ENCODE measurements around the gene ANKS1B.

DNA sequence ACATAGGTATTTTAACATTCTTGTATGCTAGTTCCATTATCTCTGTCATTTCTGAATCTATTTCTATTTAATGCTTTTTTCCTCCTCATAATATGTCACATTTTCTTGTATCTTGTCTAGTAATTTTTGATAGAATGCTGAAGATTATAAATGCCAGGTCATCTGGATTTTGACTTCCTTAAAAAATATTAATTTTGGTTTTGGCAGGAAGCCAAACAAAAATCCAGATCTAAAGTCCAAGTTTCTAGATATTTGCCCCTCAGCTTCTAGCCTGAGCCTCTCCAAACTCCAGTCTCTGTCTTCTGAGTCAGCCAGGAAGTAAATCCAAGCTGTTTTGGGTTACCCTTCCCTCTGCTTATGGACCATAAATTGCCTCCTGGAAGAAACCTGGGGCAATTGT, 1004.2 kb downstream of the ANKS1B start:
- TF ChIP-seq ZNF8 (CRISPR knock-in tag; IDR thresholded peaks at IDR 0.05) (no peak), ZNF565 (CRISPR knock-in tag; conservative IDR thresholded peaks at IDR 0.05; ENCODE audit: low read depth) (no peak), ARNTL (CRISPR knock-in tag; IDR thresholded peaks at IDR 0.05; ENCODE audit: borderline replicate concordance, low read depth) (no peak), ESRRG (CRISPR knock-in tag; IDR thresholded peaks at IDR 0.05) (no peak), GLIS3 (CRISPR knock-in tag; IDR thresholded peaks at IDR 0.05) (no peak), ZC3H10 (CRISPR knock-in tag; IDR thresholded peaks at IDR 0.05) (no peak)
- TF ChIP-seq, protein P1, sequence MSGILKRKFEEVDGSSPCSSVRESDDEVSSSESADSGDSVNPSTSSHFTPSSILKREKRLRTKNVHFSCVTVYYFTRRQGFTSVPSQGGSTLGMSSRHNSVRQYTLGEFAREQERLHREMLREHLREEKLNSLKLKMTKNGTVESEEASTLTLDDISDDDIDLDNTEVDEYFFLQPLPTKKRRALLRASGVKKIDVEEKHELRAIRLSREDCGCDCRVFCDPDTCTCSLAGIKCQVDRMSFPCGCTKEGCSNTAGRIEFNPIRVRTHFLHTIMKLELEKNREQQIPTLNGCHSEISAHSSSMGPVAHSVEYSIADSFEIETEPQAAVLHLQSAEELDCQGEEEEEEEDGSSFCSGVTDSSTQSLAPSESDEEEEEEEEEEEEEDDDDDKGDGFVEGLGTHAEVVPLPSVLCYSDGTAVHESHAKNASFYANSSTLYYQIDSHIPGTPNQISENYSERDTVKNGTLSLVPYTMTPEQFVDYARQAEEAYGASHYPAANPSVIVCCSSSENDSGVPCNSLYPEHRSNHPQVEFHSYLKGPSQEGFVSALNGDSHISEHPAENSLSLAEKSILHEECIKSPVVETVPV (CRISPR knock-in tag; IDR thresholded peaks at IDR 0.05) = no peak
- TF ChIP-seq, protein P2, sequence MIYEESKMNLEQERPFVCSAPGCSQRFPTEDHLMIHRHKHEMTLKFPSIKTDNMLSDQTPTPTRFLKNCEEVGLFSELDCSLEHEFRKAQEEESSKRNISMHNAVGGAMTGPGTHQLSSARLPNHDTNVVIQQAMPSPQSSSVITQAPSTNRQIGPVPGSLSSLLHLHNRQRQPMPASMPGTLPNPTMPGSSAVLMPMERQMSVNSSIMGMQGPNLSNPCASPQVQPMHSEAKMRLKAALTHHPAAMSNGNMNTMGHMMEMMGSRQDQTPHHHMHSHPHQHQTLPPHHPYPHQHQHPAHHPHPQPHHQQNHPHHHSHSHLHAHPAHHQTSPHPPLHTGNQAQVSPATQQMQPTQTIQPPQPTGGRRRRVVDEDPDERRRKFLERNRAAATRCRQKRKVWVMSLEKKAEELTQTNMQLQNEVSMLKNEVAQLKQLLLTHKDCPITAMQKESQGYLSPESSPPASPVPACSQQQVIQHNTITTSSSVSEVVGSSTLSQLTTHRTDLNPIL (CRISPR knock-in tag; IDR thresholded peaks at IDR 0.05; ENCODE audit: low read depth) = no peak
- TF ChIP-seq, protein P3, sequence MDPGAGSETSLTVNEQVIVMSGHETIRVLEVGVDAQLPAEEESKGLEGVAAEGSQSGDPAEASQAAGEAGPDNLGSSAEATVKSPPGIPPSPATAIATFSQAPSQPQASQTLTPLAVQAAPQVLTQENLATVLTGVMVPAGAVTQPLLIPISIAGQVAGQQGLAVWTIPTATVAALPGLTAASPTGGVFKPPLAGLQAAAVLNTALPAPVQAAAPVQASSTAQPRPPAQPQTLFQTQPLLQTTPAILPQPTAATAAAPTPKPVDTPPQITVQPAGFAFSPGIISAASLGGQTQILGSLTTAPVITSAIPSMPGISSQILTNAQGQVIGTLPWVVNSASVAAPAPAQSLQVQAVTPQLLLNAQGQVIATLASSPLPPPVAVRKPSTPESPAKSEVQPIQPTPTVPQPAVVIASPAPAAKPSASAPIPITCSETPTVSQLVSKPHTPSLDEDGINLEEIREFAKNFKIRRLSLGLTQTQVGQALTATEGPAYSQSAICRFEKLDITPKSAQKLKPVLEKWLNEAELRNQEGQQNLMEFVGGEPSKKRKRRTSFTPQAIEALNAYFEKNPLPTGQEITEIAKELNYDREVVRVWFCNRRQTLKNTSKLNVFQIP (CRISPR knock-in tag; IDR thresholded peaks at IDR 0.05; ENCODE audit: borderline replicate concordance, low read depth) = no peak
- TF ChIP-seq, protein P4, sequence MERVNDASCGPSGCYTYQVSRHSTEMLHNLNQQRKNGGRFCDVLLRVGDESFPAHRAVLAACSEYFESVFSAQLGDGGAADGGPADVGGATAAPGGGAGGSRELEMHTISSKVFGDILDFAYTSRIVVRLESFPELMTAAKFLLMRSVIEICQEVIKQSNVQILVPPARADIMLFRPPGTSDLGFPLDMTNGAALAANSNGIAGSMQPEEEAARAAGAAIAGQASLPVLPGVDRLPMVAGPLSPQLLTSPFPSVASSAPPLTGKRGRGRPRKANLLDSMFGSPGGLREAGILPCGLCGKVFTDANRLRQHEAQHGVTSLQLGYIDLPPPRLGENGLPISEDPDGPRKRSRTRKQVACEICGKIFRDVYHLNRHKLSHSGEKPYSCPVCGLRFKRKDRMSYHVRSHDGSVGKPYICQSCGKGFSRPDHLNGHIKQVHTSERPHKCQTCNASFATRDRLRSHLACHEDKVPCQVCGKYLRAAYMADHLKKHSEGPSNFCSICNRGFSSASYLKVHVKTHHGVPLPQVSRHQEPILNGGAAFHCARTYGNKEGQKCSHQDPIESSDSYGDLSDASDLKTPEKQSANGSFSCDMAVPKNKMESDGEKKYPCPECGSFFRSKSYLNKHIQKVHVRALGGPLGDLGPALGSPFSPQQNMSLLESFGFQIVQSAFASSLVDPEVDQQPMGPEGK (CRISPR knock-in tag; IDR thresholded peaks at IDR 0.05; ENCODE audit: borderline replicate concordance) = no peak
